GM21423 (cell line): ENCODE measurements around the gene TRNP1.
"Not testable (repeated sequence)": the region's sequence is repeated elsewhere in the genome, so short reads cannot be mapped to it uniquely, and the experiment has no call there.

ENCODE experiments used
- ATAC-seq: cut with Tn5 transposase; IDR thresholded peaks from one replicate; pipeline ENCODE4 v1.9.1; 2021; ENCODE audit warnings: mild to moderate bottlenecking, moderate library complexity; ENCODE audit not compliant: unreplicated experiment

TRNP1 gene

GRCh38 chr1:26972390-26972789, 21.1 kb upstream of the TRNP1 start:
- no peak for ATAC-seq

GRCh38 chr1:26972821-26973220, 20.7 kb upstream of the TRNP1 start:
- ATAC-seq, result no peak

- ATAC-seq, result no peak
Measured at GRCh38 chr1:26976621-26977510, 16.6 kb upstream of the TRNP1 start.

GRCh38 chr1:26978901-26979300, 14.6 kb upstream of the TRNP1 start:
- no peak for ATAC-seq

- no peak for ATAC-seq
Measured at GRCh38 chr1:26981146-26981846, 12.2 kb upstream of the TRNP1 start.

GRCh38 chr1:26983863-26984262, 9.6 kb upstream of the TRNP1 start:
- ATAC-seq, result no peak

GRCh38 chr1:26984291-26984690, 9.2 kb upstream of the TRNP1 start:
- no peak for ATAC-seq

- no peak for ATAC-seq
Measured at GRCh38 chr1:26986658-26987057, 6.8 kb upstream of the TRNP1 start.

GRCh38 chr1:26989403-26990109, 3.9 kb upstream of the TRNP1 start:
- ATAC-seq, result not testable (repeated sequence)

GRCh38 chr1:26991310-26992116, 2.0 kb upstream of the TRNP1 start:
- ATAC-seq, result no peak

- no peak for ATAC-seq
Measured at GRCh38 chr1:26994020-26994786, 711 bp downstream of the TRNP1 start.

- no peak for ATAC-seq
Measured at GRCh38 chr1:26994787-26995517, 1.5 kb downstream of the TRNP1 start.

- ATAC-seq, result no peak
Measured at GRCh38 chr1:26996024-26996423, 2.5 kb downstream of the TRNP1 start.

- no peak for ATAC-seq
Measured at GRCh38 chr1:26996665-26997064, 3.2 kb downstream of the TRNP1 start.

- no peak for ATAC-seq
Measured at GRCh38 chr1:26998429-26999300, 5.2 kb downstream of the TRNP1 start.

- ATAC-seq, result no peak
Measured at GRCh38 chr1:26999440-26999987, 6.0 kb downstream of the TRNP1 start.

- no peak for ATAC-seq
Measured at GRCh38 chr1:27000090-27000816, 6.8 kb downstream of the TRNP1 start.
